Measurements from ENCODE around the gene TMEM247.
"Not testable (repeated sequence)": the region's sequence is repeated elsewhere in the genome, so short reads cannot be mapped to it uniquely, and the experiment has no call there.

The TMEM247 gene

DNA sequence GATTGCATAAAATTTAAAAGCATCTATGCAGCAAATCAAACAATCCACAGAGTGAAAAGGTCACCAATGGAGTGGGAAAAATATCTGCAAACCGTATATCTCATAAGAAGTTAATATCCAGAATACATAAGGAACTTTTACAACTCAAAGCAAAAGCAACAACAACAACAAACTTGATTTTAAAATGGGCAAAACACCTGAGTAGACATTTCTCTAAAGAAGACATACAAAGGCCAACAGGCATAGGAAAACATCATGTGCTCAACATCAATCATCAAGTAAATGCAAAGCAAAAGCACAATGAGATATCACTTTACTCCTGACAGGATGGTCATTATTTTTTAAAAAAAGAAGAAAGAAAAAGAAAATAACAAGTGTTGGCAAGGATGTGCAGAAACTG lies 38.1 kb downstream of the TMEM247 start:
- no peak for DNase-seq

GRCh38 chr2:46518861-46519260 lies 39.5 kb downstream of the TMEM247 start:
- DNase-seq: no peak

DNA sequence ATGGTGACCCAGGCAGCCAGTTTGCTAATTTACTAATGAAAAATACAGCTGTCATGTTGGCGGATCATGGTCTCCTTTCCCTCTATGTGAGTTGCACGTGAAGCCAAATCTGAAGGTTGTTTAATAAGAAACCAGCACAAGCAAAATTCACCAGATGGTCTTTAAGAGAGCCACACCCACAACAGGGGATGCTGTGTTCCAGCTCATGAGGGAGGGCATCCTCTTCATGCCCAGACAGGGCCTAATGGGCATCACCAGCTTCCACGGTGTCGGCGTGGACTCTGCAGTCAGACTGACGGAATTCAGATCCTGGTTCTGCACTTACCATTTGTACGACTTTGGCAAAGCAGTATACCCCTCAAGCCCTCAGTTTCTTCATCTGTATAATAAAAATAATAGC lies 39.9 kb downstream of the TMEM247 start:
- no peak for DNase-seq

- no peak for DNase-seq
These were observed 40.9 kb downstream of the TMEM247 start for GRCh38 chr2:46520130-46520711.

DNA sequence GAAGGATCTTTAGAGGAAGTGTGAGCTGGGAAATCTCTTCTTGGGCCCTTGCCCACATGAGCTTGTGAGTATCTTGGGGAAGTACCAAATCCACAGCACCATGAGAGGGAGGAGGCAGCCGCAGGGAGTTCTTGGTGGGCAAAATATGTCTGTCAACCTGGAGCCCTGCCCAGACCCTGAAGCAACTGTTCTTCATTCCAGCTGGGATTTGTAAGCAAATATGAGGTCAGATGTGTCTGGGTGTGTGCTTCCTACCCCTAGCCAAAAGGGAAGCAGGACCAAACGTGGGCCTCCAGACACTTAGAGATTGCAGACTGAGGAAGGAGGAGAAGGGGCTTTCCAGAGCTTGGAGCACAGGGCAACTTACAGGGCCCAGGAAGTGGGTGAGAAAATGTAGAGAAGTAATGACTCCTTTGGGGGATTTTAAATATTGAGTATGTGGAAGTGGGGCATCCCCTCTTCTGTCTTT lies 41.9 kb downstream of the TMEM247 start:
- no peak for DNase-seq

DNA sequence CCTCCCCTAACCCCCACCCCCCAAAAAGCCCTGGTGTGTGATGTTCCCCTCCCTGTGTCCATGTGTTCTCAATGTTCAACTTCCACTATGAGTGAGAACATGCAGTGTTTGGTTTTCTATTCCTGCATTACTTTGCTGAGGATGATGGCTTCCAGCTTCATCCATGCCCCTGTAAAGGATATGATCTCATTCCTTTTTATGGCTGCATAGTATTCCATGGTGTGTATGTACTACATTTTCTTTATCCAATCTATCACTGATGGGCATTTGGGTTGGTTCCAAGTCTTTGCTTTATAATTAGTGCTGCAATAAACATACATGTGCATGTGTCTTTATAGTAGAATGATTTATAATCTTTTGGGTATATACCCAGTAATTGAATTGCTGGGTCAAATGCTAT lies 43.0 kb downstream of the TMEM247 start:
- not testable (repeated sequence) for DNase-seq

GRCh38 chr2:46525522-46526155 lies 46.3 kb downstream of the TMEM247 start:
- DNase-seq: no peak

GRCh38 chr2:46528880-46529279 lies 49.5 kb downstream of the TMEM247 start:
- DNase-seq: no peak

GRCh38 chr2:46530639-46531038 lies 51.3 kb downstream of the TMEM247 start:
- DNase-seq: no peak

- DNase-seq: no peak
These were observed 52.5 kb downstream of the TMEM247 start for GRCh38 chr2:46531863-46532262.

Measured in NCI-H2081 treated with DMSO at 0.1 percent for 48 hours (cell line).